ENCODE data around the gene AVPR2.

AVPR2 gene

DNA sequence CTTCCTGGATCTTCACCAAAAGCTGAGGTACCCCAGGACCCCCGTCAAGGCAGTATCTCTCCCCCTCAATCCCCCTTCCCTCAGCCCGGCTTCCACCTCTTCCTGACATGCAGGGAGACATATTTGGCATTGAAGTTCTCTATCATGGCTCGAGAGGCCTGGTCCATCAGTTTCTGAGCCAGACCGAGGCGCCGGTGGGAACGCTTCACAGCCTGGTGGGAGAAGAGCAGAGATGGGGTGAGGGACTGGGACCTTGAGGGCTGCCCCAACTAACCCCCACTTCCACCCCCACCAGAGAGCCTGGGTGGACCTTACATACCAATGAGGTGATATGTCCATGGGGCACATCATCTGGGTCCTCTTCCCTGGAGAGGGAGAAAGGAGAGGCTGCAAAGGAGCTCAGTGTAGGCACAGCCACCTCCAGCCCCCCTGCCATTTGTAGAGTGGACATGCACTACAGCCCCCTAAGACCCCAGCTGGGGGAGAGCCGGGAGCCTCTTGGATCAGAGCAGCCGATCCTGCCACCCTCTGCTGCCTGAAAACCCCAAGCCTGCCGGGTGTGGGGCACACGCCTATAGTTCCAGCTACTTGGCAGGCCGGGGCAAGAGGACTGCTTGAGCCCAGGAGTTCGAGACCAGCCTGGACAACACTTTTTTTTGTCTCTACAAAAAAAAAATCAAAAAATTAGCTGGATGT, 27.9 kb downstream of the AVPR2 start:
- no peak for DNase-seq (ENCODE audit: low read depth)

DNA sequence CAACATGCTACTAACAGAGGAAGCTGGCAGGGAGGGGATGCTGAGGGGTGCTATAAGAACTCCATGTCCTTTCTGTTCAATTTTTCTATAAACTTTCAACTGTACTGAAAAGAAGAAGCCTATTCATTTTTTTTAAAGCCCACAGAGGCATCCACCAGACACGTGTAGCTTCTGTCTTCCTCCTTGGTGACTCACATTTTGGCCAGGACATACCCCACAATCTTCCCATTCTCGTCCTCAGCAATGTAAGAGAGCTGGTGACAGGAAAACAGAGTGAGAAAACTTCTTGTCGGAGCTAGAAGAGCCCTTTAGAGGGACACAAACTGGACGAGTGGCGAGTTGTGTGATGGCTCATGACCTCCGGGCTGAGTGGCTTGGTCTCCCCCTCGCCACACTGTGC, 29.3 kb downstream of the AVPR2 start:
- DNase-seq (ENCODE audit: low read depth), result no peak

- no peak for DNase-seq (ENCODE audit: low read depth)
Measured at GRCh38 chrX:153934148-153934761, 29.8 kb downstream of the AVPR2 start.

- DNase-seq (ENCODE audit: low read depth), result no peak
Measured at GRCh38 chrX:153934762-153935325, 30.4 kb downstream of the AVPR2 start, which contains the start of gene NAA10. TSS of gene NAA10 (minus strand) at chrX:153935037. CDS start at chrX:153934904, 133 bp downstream.

GRCh38 chrX:153935326-153935851, 30.9 kb downstream of the AVPR2 start:
- no peak for DNase-seq (ENCODE audit: low read depth)

- DNase-seq (ENCODE audit: low read depth), result no peak
Measured at GRCh38 chrX:153937056-153937455, 32.6 kb downstream of the AVPR2 start.

DNA sequence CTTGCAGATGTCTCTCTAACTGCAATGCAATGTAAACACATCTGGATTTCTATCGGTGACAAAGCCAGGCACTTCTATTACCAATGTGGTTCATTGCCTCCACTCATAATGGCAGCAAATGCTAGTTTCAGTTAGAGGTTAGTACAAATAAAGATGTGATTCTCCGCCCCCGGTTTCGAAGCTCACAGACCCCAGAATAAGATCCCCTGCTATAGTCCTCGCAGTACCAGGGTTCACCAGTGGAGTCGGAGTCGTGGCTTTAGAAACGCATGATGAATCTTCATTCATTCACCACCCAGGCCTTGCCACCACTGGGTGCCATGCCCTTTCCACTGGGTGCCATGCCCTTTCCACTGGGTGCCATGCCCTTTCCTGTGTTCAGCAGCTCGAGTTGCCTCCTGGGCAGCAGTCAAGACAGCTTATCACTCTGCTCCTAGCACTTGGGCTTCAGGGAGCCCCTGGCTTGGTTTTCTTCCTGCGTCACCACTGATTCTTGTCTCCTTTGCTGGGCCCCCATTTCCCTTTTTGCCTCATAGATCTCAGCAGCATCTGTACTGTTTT, 33.8 kb downstream of the AVPR2 start:
- DNase-seq (ENCODE audit: low read depth), result no peak

DNA sequence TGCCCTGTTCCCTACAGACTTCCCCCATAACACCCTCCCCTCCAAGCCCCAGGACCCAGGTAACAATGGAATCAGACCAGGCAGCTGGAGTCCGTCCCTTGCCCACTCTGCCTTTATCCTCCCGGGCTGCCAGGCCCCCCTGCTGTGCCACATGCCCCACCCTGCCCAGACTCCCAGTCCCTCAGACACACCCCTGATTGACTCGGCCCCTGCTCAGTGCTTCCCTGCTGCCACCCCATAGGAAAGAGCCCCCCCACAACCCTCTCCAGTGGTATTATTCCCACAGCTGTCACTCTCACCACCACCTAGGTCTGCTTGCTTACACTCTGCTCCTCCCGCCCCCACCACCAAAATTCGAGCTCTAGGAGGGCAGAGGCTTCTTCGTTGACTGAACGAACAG, 35.1 kb downstream of the AVPR2 start:
- no peak for DNase-seq (ENCODE audit: low read depth)

GRCh38 chrX:153941336-153942252, 37.1 kb downstream of the AVPR2 start:
- DNase-seq (ENCODE audit: low read depth), result no peak

- no peak for DNase-seq (ENCODE audit: low read depth)
Measured at GRCh38 chrX:153944140-153944799, 39.8 kb downstream of the AVPR2 start, which contains the start of gene RENBP. TSS of gene RENBP (minus strand) at chrX:153944643. CDS start at chrX:153944610, 33 bp downstream.

DNA sequence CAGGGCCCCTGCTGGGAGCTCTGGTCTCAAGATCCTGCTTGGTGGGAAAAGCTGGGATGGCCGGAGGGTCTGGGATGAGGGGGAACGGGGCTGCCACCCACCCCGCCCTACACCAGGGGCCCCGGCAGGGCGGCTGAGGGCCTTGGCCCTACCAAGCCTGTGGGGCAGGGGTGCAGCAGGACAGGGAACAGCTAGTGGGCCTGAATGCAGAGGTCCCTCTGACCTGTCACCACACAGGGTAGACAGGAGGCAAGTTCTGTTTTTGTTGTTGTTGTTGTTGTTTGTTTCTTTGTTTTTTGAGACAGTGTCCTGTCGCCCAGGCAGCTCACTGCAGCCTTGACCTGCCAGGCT, 40.3 kb downstream of the AVPR2 start:
- no peak for DNase-seq (ENCODE audit: low read depth)

GRCh38 chrX:153945956-153946943, 41.8 kb downstream of the AVPR2 start:
- no peak for DNase-seq (ENCODE audit: low read depth)

- no peak for DNase-seq (ENCODE audit: low read depth)
Measured at GRCh38 chrX:153947009-153947769, 42.7 kb downstream of the AVPR2 start.

DNA sequence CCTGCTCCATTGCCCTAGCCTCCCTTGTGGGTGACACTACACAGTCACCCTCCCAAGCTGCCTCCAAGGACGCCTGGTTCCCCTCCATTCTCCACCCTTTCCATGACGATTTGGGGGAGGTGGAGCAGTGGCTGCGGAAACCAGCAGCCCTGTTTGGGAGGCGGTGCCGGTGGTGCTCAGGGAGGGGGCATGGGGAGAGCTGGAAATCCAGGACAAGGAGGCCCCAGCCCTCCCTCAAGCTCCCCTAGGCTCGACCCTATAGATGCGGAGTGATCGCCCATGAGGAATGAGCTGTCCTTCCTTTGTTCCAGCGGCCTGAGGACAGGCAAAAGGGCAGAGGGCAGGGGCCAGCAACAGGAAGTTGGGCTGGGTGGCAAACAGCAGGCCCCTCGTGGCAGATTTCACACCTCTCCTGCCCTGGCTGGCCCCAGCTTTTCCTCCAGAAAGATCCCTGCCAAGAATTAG, 43.6 kb downstream of the AVPR2 start:
- DNase-seq (ENCODE audit: low read depth), result no peak

DNA sequence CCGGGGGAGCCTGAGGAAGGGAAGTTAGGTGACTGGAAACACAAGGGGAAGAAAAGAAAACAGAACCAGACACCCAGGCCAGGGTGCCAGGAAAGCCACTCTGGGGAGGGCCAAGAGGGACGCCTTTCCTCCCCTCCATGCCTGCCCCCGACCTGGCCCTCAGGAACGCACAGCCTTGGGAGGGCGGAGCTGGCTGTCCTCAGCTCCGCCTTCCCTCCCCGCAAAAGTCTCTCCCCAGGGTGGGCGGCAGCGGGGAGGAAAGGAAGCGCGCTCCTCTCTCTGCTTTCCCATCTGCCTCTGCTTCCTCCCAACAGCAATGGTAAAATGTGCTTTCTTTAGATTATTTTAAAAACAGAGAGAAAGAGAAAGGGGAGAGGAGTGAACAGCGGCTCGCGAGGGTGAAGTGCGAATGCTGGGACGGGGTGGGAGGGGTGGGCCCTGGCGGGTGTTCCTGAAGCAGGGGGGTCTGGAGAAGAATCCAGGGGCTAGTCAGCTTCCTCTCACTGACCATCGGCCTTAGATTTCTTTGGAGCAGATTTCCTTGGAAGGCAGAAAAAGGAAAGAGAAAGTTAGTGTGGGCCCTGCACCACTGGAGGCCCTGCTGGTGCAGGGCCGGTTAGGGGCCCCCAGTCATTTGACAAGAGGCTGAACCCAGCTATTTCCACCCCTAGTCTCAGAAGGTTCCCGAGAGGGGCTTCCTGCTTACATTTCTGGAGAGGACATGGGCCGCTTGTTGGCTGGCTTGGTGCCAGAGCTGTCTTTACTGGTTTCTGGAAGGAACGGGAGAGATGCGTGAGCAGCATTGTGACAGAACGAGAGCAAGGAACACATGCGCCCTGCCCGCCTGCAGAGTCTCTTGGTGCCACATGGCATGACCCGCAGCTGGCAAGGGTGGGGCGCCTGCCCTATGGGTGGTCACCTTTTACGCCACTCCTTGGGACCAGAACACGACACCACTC, 44.7 kb downstream of the AVPR2 start:
- no peak for DNase-seq (ENCODE audit: low read depth)

- DNase-seq (ENCODE audit: low read depth), result no peak
Measured at GRCh38 chrX:153950127-153950526, 45.7 kb downstream of the AVPR2 start.

DNA sequence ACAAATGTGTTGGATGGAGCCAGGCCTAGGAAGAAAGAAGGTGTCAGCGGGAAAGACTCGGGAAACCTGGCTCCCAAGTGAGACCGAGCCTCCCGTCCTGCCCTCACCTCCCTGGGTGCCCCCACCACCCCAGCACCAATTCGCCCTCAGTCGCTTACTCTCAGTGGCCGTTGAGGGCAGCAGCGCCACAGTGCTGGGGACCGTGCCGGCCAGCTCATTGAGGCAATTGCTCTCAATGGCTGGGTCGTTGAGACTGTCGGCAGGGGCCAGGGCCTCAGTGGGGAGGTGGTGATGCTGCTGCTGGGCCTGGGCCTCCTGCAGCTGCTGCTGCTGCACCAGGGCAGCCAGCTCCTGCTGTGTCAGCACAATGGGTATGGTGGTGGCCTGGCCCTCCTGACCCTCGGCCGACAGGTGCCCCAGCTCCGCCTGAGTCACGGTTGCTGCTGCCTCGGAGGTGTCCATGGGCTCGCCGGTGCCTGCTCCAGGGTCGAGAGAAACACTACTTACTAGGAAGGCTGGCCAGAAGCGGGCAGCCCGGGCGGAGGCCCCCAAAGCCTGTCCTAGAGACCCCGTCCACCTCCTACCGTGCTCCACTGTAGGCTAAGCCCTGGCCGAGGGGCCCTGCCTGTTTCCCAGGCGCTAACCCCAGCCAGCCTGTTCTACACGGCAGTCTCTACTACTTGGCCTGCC, 47.4 kb downstream of the AVPR2 start:
- no peak for DNase-seq (ENCODE audit: low read depth)

Data from stimulated activated CD8-positive, alpha-beta memory T cell treated with anti-CD3 and anti-CD28 coated beads, Interleukin-15, amount 100 ng/mL, for 24 hours (primary cell).